ENCODE results near the gene RAX2. TPM values are rescaled to one million over a fixed set of nuclear protein-coding genes. Genes with fewer than 3 reads are reported as not detected.

Gene RAX2
- total and polyA plus RNA-seq, 2 of the 8 experiments (the other 6 are each of a cell fraction or from before 2014, with no cell fraction given), result 0.08 TPM; not detected in 1

GRCh38 chr19:3818918-3819317 lies 46.9 kb upstream of the RAX2 start:
- peaks cover 0 to 1% of the 10 kb centered on the region in 2 experiments for H4K20me1 ChIP-seq (replicated peaks in 1 of 2; ENCODE audit: control insufficient read depth in 1 of 2, insufficient read depth in 2 of 2, low read length in 2 of 2)
- FAIRE-seq, result no peak
- H2AFZ ChIP-seq (ENCODE audit: low read length), result no peak overlapping the region
- TF ChIP-seq KDM4A (IDR thresholded peaks at IDR 0.05; ENCODE audit: low read depth, low read length, severe bottlenecking) (no peak), GABPA (IDR thresholded peaks at IDR 0.05; ENCODE audit: borderline replicate concordance, insufficient read depth, low read length) (0 out of 2 replicates have a peak, but pooled peaks have one; percentile 38), ASH2L (IDR thresholded peaks at IDR 0.05; ENCODE audit: low read length) (no peak), SAP30 (IDR thresholded peaks at IDR 0.05; ENCODE audit: insufficient read depth, insufficient replicate concordance, low read length) (no peak), BRCA1 (IDR thresholded peaks at IDR 0.05; ENCODE audit: low read depth, low read length) (no peak), SP1 (IDR thresholded peaks at IDR 0.05; ENCODE audit: low read depth, low read length) (no peak)
- H2BK120ac ChIP-seq (replicated peaks; ENCODE audit: low read depth, low read length), result no peak overlapping the region
- no peaks in the 10 kb centered on the region for H3K36me3 ChIP-seq (ENCODE audit: control insufficient read depth in 2 of 4, insufficient read depth in 4 of 4, low read length in 3 of 4)
- no peak overlapping the region for H4K91ac ChIP-seq (replicated peaks; ENCODE audit: insufficient read length, low read length)
- no peak overlapping the region for H2BK5ac ChIP-seq (ENCODE audit: low read depth, low read length)
- peak overlapping the region; percentile 90; the same call in 1 of the 2 replicates for H4K8ac ChIP-seq (ENCODE audit: extremely low read depth, insufficient read depth, low read length)
- WGBS, 2 experiments (ENCODE audit: extremely low coverage in 1 of 2, insufficient coverage in 1 of 2, insufficient read length in 1 of 2, insufficient replicate concordance in 2 of 2, low coverage in 1 of 2, low lambda C conversion rate in 2 of 2, missing lambda C conversion rate in 1 of 2), result 90% methylated on average over 22 of the region's 31 CpGs; no CpG with 5 or more reads in 1 of the 2 experiments
- H3K23ac ChIP-seq (ENCODE audit: insufficient read length), result no peak overlapping the region
- no peaks in the 10 kb centered on the region for H3K79me2 ChIP-seq (ENCODE audit: control insufficient read depth in 1 of 2, insufficient read depth in 2 of 2, low read length in 2 of 2)
- H3K27me3 ChIP-seq (replicated peaks in 1 of 4; ENCODE audit: control insufficient read depth in 3 of 4, extremely low read depth in 1 of 4, insufficient read depth in 3 of 4, low read length in 3 of 4), result peaks cover 0 to 5% (median under 1%) of the 10 kb centered on the region in 4 experiments; a peak in 3 of 7 replicates
- H3K56ac ChIP-seq (replicated peaks; ENCODE audit: insufficient read length, low read depth, low read length), result no peak overlapping the region
- no peak overlapping the region for H2BK20ac ChIP-seq (ENCODE audit: low read length)
- H4K5ac ChIP-seq (ENCODE audit: insufficient read length, low read depth, low read length), result no peak overlapping the region
- H3K4me2 ChIP-seq (ENCODE audit: insufficient read depth in 1 of 2, low read depth in 2 of 2, low read length in 2 of 2), result no peak overlapping the region
- H3K27ac ChIP-seq (ENCODE audit: low read depth, low read length), result no peak overlapping the region
- no peaks in the 10 kb centered on the region for H3K79me1 ChIP-seq (ENCODE audit: low read depth, low read length)
- POLR2A ChIA-PET (ENCODE audit: partially characterized antibody), result interaction anchor here (0.6 to 1.4 kb wide), 4 partner anchors 10 to 166 kb away, joined by 3 to 9 read pairs (median 5); partner anchors contain the start of gene EEF2
- H3K18ac ChIP-seq (ENCODE audit: extremely low read depth, low read length), result no peak overlapping the region; the same call in 1 of the 2 replicates
- CTCF ChIA-PET (ENCODE audit: partially characterized antibody), result interaction anchor here (1.0 to 2.4 kb wide), 10 partner anchors 8 to 150 kb away, joined by 3 to 10 read pairs (median 4); no protein-coding TSS in a partner anchor
- no peak for DNase-seq (ENCODE audit: low read depth in 1 of 2, low spot score in 2 of 2)
- H3K14ac ChIP-seq (ENCODE audit: insufficient read length), result no peak overlapping the region
- no peaks in the 10 kb centered on the region; a peak in 1 of 7 replicates for H3K4me1 ChIP-seq (replicated peaks in 1 of 4; ENCODE audit: control insufficient read depth in 3 of 4, insufficient read depth in 4 of 4, low read length in 3 of 4)
- H2BK12ac ChIP-seq (ENCODE audit: low read depth, low read length), result no peak overlapping the region
- no peak overlapping the region for H2BK15ac ChIP-seq (ENCODE audit: low read length)
- H3K4ac ChIP-seq (replicated peaks; ENCODE audit: insufficient read length, low read depth, low read length), result no peak overlapping the region
- no peaks in the 10 kb centered on the region for H3K9me3 ChIP-seq (ENCODE audit: insufficient read depth in 2 of 2, low read depth in 1 of 2, low read length in 1 of 2)
- H2AK5ac ChIP-seq (ENCODE audit: low read depth, low read length), result no peak overlapping the region
- no peaks in the 10 kb centered on the region for H3K23me2 ChIP-seq (ENCODE audit: low read depth, low read length)
- H3K4me3 ChIP-seq (ENCODE audit: extremely low read depth in 1 of 4, insufficient read depth in 2 of 4, low read depth in 3 of 4, low read length in 4 of 4), result no peak overlapping the region
- no peak overlapping the region for H3K9ac ChIP-seq (replicated peaks in 1 of 4; ENCODE audit: extremely low read depth in 1 of 4, low read depth in 3 of 4, low read length in 3 of 4)
